Ammon's horn (tissue), 1 donor: ENCODE measurements around the gene KLK3.
"Not testable (repeated sequence)": the region's sequence is repeated elsewhere in the genome, so short reads cannot be mapped to it uniquely, and the experiment has no call there.

ENCODE experiments used
- DNase-seq: peaks from one replicate; pipeline ENCODE4 v3.0.0-alpha.2; 2016; ENCODE audit warnings: low spot score

Gene KLK3

GRCh38 chr19:50861496-50862286 is 7.0 kb downstream of the KLK3 start:
- DNase-seq: no peak

- no peak for DNase-seq
Observed at GRCh38 chr19:50869479-50869878, 14.8 kb downstream of the KLK3 start.

- DNase-seq: no peak
Observed at GRCh38 chr19:50870417-50871089, 15.8 kb downstream of the KLK3 start.

GRCh38 chr19:50873056-50873455 is 18.3 kb downstream of the KLK3 start, which contains the start of gene KLK2:
TSS of gene KLK2 (plus strand) at chr19:50873439. CDS start at chr19:50873474, 35 bp downstream.
- no peak for DNase-seq

GRCh38 chr19:50874211-50874610 is 19.5 kb downstream of the KLK3 start:
- DNase-seq: no peak

- DNase-seq: no peak
Observed at GRCh38 chr19:50875795-50876422, 21.2 kb downstream of the KLK3 start.

GRCh38 chr19:50876456-50876855 is 21.7 kb downstream of the KLK3 start:
- no peak for DNase-seq

- no peak for DNase-seq
Observed at GRCh38 chr19:50877338-50877737, 22.6 kb downstream of the KLK3 start.

- DNase-seq: no peak
Observed at GRCh38 chr19:50878851-50879250, 24.1 kb downstream of the KLK3 start.

- no peak for DNase-seq
Observed at GRCh38 chr19:50880241-50880640, 25.5 kb downstream of the KLK3 start.

- no peak for DNase-seq
Observed at GRCh38 chr19:50882188-50882587, 27.5 kb downstream of the KLK3 start.

- DNase-seq: no peak
Observed at GRCh38 chr19:50889638-50890037, 34.9 kb downstream of the KLK3 start.

- no peak for DNase-seq
Observed at GRCh38 chr19:50890422-50891252, 35.9 kb downstream of the KLK3 start.

- no peak for DNase-seq
Observed at GRCh38 chr19:50891253-50891625, 36.5 kb downstream of the KLK3 start.

GRCh38 chr19:50893047-50893736 is 38.5 kb downstream of the KLK3 start:
- DNase-seq: no peak

- DNase-seq: no peak
Observed at GRCh38 chr19:50894478-50895356, 40.0 kb downstream of the KLK3 start.

GRCh38 chr19:50896089-50896590 is 41.4 kb downstream of the KLK3 start:
- not testable (repeated sequence) for DNase-seq

- DNase-seq: no peak
Observed at GRCh38 chr19:50896591-50897190, 42.0 kb downstream of the KLK3 start.

GRCh38 chr19:50897191-50897607 is 42.5 kb downstream of the KLK3 start:
- no peak for DNase-seq

GRCh38 chr19:50897612-50898011 is 42.9 kb downstream of the KLK3 start:
- no peak for DNase-seq
